GM21723 (cell line): ENCODE results near the gene UNC45B.
"Not testable (repeated sequence)": the region's sequence is repeated elsewhere in the genome, so short reads cannot be mapped to it uniquely, and the experiment has no call there.

Source experiments
- ATAC-seq: cut with Tn5 transposase; IDR thresholded peaks from one replicate; pipeline ENCODE4 v1.9.1; 2021; ENCODE audit warnings: mild to moderate bottlenecking, moderate library complexity; ENCODE audit not compliant: unreplicated experiment

The UNC45B gene

GRCh38 chr17:35141681-35142466 lies 5.7 kb upstream of the UNC45B start, which contains the start of gene NLE1:
Gene NLE1, minus strand, starts transcription at chr17:35142303. Its CDS starts 28 bp downstream, at chr17:35142275.
- ATAC-seq, result peak; percentile 93

GRCh38 chr17:35142467-35142796 lies 5.2 kb upstream of the UNC45B start:
- ATAC-seq, result no peak

- no peak for ATAC-seq
Observed at GRCh38 chr17:35144840-35145239, 2.8 kb upstream of the UNC45B start.

GRCh38 chr17:35146214-35146833 lies 1.3 kb upstream of the UNC45B start:
- ATAC-seq, result no peak

DNA sequence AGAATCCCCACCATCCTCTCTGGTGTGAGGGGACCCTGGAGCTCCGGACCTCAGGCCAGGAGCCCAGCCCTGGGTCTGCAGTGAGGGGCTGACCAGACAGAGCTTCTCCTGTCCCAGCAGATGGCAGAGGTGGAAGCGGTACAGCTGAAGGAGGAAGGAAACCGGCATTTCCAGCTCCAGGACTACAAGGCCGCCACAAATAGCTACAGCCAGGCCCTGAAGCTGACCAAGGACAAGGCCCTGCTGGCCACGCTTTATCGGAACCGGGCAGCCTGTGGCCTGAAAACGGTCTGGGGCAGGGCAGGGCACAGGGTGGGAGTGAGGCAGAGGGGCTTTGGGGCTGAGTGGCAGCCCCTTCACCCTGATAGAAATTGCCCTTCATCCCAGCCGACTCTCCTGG lies 527 bp downstream of the UNC45B start:
- ATAC-seq, result no peak

- ATAC-seq, result no peak
Observed at GRCh38 chr17:35149941-35150340, 2.3 kb downstream of the UNC45B start.

DNA sequence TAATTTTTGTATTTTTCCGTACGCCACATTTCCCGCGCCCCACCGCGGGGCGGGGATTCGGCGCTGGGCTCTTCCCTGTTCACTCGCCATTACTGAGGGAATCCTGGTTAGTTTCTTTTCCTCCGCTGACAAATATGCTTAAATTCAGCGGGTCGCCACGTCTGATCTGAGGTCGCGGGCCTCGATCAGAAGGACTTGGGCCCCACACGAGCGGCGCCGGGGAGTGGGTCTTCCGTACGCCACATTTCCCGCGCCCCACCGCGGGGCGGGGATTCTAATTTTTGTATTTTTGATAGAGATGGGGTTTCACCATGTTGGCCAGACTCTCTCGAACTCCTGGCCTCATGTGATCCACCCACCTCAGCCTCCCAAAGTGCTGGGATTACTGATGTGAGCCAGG lies 3.5 kb downstream of the UNC45B start:
- not testable (repeated sequence) for ATAC-seq

DNA sequence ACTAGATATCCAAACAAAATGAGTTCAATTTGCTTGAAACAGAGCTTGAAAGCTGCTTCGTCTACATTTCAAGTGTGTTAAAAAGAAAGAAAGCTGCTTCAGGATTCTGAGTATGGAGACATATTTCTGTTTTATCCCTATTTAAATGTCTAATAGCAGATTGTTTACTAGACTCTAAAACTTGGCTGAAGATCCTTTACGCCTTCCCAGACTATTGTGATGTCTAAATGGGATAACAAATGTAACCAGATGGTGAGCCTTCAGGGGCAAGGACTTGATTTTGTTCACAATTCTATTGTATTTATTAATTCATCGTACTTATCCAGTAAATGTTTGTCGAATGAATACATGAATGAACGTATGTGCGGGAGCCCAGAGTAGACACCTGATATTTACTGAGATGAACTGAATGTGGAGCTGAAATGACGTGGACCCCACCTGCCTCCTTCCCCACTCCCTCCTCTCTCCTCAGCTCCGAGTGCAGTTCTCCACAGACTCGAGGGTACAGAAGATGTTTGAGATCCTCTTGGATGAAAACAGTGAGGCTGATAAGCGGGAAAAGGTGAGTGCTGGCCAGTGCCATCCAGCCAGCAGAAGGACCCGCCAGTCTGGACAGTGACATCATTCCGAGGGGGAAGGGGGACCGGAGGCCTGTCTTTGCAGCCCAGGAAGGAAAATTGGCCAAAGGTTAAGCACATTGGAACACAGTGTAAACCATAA lies 5.0 kb downstream of the UNC45B start:
- no peak for ATAC-seq

DNA sequence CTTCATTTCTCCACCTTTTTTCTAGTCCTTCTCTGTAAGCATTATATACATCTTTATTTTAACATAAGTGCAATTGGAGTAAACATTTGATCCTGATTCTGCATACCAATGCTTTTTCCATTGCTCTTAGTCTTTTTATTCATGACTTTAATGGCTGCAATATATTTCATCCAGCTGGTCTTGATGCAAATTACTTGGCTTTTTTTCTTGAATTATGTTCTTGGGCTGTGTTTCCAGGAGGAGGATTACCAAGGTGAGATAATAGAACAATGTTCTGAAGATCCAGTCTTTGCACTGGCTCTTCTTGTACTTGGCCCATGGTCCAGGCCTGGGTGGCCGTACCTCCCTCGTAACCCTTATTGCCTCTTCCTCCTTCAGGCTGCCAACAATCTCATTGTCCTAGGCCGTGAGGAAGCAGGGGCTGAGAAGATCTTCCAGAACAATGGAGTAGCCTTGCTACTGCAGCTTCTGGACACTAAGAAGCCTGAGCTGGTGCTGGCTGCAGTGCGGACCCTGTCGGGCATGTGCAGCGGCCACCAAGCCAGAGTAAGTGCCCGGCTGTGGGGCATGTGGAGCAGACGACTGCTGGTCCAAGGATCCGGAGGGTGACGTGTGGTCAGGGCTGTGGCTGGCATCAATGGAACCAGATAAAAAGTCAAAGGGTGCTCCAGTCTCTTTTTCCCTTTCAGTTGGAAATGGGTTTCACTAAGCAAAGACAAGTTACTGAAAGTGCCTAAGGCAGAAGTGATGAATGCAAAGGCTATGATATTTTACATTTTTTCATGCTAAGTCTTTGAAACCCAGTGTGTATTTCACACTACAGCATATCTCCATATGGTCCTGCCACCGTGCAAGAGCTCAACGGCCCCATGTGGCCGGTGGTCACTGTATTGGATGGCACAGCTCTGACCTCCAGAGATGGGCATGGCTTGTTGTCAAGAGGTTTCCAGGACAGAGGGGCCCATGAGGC lies 6.9 kb downstream of the UNC45B start:
- no peak for ATAC-seq

DNA sequence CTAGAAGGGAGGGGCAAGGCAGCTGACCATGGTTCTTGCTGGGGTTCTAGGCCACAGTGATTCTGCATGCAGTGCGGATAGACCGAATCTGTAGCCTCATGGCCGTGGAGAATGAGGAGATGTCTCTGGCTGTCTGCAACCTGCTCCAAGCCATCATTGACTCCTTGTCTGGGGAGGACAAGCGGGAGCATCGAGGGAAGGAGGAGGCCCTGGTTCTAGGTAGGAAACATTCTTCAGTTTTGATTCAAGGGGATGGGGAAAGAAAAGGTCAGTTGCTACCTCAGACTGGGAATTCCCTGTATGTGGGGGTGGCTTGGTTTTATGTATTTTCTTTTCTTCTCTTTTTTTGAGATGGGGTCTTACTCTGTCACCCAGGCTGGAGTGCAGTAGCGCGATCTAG lies 7.6 kb downstream of the UNC45B start:
- ATAC-seq, result no peak

DNA sequence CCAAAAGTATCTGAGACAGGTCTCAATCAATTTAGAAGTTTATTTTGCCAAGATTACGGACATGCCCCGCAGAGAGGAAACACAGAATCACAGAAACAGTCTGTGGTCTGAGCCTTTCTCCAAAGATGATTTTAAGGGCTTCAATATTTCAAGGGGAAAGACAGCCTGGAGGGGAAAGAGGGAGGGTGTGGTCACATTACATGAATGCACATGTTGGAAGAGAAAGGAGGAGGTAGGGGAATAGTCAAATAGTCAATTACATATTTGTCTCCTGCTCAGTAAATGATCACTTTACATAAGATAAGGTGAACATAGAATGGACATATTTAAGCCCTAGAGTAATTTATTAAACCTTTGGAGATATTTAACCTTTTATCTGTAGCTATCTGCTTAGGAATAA lies 12.3 kb downstream of the UNC45B start:
- ATAC-seq, result no peak

- ATAC-seq, result no peak
Observed at GRCh38 chr17:35160354-35161201, 13.0 kb downstream of the UNC45B start.

DNA sequence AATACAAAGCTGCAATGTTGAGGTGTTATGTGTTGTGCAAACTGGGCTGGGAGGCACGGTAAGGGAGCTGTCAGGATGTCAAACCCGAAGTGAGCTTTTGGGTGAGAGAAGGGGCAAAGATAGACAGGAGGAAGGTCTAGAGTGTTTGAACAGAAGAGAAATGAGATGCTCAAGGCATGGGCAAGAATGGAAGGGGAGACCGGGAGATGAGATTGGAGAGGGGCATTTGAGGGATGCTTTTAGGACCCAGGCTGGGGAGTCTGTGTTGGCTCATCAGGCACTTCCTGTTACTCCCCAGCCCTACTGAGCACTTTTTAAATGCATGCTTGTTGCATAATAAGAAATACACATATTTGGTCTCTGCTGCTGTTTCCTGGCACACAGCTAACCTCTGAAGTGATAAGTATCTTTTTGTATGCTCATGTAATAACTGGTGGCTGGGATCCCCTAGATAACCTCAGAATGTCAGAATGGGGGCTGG lies 13.7 kb downstream of the UNC45B start:
- ATAC-seq, result no peak

DNA sequence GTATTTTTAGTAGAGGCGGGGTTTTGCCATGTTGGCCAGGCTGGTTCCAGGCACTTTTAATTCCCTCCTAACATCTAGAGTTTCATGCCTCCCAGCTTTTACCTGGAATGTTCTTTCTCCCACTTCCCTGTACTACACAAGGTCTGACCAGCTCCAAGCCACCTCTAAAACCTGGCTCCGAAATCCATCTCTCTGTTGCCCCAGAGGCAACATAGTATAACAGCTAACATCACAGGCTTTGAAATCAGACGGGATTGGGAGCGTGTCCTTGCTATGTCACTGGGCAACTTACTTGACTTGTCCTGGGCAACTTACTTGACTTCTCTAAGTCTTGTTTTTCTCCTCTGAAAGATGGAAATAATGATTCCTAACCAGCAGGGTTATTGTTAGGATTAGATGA lies 15.1 kb downstream of the UNC45B start:
- no peak for ATAC-seq

DNA sequence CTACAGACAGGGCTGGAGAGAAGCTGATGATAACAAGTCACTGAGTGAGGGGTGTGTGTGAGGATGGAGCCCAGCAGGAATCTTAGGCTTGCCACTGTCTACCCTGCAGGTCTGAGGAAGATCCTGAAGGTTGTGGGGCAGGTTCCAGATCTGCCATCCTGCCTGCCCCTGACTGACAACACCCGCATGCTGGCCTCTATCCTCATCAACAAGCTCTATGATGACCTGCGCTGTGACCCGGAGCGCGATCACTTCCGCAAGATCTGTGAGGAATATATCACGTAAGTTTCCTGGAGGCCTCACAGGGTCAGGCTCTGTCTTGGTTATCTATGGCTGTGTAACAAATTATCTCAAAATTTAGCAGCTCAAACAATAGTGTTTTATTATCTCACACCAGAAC lies 16.3 kb downstream of the UNC45B start:
- no peak for ATAC-seq

- ATAC-seq, result no peak
Observed at GRCh38 chr17:35164716-35165115, 17.1 kb downstream of the UNC45B start.

DNA sequence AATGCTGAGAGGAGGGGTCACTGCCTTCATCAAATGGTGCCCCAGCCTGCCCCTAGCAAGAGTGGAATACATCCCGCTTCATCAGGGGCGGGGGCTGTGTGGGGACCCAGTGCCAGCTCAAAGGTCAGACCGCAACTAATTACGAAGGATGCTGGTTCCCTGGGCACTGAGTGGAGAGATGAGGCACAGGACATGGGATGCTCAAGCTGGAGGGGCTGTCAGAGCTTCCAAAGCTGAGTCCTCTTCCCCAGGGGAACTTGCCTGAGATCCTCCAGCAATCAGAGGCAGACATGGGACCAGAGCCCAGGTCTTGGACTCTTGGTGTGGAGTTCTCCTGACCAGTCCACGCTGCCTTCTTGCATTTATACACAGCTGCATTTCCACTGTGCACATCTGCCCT lies 18.9 kb downstream of the UNC45B start:
- ATAC-seq, result no peak

DNA sequence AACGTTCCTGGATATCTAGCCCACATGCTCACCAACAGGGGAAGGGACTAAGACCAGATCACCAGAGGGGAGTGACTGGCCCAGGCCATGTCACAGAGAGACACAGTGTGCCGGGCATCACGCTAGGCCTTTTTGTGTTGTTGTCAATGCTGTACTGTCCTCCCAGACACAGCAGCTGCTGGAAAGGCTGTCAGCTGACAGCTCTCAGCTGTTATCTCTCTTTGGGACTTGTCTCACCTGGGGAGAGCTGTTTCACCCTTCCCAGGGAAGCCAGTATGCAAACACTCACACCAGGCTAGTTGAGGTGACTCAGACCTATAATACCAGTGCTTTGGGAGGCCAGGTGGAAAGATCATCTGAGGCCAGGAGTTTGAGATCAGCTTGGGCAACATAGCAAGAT lies 19.4 kb downstream of the UNC45B start:
- no peak for ATAC-seq

- ATAC-seq, result no peak
Observed at GRCh38 chr17:35167666-35168065, 20.0 kb downstream of the UNC45B start.

DNA sequence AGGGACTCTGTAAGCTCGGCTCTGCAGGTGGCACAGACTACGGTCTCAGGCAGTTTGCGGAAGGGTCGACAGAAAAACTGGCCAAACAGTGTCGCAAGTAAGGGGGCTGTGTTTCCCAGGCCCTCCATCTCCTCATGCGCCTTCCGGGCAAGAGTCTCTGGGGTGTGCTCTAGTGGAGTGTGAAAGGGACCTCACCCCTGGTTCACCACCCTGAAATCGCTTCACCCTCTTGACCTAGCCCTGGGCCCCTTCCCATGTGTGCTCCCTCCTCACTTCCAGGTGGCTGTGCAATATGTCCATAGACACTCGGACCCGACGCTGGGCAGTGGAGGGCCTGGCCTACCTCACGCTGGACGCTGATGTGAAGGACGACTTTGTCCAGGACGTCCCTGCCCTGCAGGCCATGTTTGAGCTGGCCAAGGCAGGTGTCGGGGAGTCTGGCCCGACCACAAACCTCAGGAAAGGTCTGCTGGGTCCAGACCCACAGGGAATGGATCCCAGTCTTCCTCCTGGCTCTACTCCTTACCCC lies 22.3 kb downstream of the UNC45B start:
- ATAC-seq, result no peak
